Astrocyte of the spinal cord (primary cell): ENCODE results near the gene ZNF438.

ENCODE experiments used
- DNase-seq: peaks from one replicate; pipeline ENCODE4 v3.0.0; 2011; ENCODE audit warnings: low read depth, low spot score
- H3K4me3 ChIP-seq: 2 replicates; pipeline ENCODE4 v1.5.1; 2011; ENCODE audit warnings: low read depth, mild to moderate bottlenecking, low read length, moderate library complexity
- in situ Hi-C: cut with HindIII; loops from 2 replicates; pipeline ENCODE4 v1.10.0; 2017; ENCODE audit warnings: low sequenced_read_pairs
- TF ChIP-seq, protein P1 (sequence below): IDR thresholded peaks from 2 replicates; pipeline ENCODE4 v1.5.1; 2012; ENCODE audit warnings: low read depth, mild to moderate bottlenecking, low read length, inconsistent platforms

The ZNF438 gene

DNA sequence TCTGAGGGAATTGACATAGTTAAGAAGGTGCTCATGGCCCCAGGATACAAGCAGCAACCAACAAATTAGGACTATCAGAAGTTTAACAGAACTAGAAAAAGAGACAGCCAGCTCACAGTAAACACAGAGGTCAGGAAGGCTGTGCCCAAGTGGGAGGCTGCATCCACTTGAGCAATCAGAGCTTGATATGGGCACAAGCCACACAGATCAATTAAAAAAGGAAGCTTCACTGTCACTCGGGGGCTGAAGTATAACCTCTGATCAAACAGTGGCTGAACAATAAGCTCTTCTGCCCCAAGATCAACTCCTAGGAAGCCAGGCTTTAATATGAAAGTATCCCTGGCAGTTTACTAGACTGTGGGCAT lies 40.0 kb downstream of the ZNF438 start:
- in situ Hi-C loops, result no loop called here
- H3K4me3 ChIP-seq, result no peak overlapping the region
- no peak for DNase-seq
- TF ChIP-seq, protein P1, sequence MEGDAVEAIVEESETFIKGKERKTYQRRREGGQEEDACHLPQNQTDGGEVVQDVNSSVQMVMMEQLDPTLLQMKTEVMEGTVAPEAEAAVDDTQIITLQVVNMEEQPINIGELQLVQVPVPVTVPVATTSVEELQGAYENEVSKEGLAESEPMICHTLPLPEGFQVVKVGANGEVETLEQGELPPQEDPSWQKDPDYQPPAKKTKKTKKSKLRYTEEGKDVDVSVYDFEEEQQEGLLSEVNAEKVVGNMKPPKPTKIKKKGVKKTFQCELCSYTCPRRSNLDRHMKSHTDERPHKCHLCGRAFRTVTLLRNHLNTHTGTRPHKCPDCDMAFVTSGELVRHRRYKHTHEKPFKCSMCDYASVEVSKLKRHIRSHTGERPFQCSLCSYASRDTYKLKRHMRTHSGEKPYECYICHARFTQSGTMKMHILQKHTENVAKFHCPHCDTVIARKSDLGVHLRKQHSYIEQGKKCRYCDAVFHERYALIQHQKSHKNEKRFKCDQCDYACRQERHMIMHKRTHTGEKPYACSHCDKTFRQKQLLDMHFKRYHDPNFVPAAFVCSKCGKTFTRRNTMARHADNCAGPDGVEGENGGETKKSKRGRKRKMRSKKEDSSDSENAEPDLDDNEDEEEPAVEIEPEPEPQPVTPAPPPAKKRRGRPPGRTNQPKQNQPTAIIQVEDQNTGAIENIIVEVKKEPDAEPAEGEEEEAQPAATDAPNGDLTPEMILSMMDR, result no peak

DNA sequence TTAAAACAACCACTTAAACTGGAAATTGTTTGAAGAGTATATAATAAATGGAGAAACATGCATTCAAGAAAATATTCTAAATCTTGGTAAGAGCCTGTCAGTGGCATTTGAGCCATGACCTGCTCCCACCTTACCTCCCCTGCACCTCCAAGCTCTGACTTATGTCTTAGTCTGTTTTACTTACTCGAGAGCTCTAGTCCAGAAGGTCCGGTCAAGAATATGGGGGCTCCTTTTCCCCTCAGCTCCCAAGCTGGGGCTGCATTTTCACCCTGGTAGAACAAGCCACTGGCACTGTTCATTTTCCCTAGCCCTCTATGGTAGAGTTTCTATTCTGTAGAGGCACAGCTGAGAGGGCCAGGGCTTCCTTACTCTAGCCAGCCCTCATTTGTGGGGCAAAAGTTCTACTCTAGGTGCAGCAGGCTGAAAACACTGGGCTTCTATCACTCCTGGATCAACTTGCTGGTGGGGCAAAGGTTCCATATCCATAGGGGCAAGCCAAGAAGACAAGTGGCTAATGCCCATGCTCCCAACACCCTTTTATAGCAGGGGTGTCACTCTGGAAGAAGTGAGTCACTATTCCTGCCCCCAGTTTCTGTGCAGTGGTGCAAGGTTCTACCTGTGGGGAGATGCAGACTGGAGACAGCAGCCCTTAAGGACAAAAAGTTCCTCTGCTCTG lies 40.6 kb downstream of the ZNF438 start:
- in situ Hi-C loops, result no loop called here
- no peak overlapping the region for H3K4me3 ChIP-seq
- TF ChIP-seq, protein P1, result no peak
- no peak for DNase-seq

DNA sequence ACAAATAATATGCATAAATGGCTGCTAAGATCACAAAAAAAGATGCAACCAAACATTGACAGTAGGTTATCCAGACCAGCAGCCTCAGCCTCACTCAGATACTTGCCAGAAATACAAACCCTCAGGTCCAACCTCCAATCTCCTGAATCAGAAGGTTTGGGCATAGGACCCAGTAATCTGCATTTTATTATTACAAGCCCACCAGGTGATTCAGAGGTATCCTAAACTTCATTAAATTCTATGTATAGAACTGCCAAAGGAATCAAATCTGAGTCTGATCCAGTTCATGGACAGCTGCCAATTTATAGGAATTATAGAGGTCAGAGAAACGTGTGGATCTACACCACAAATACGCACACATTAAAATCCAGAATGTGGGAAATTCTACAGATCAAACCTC lies 41.3 kb downstream of the ZNF438 start:
- TF ChIP-seq, protein P1, result no peak
- in situ Hi-C loops, result no loop called here
- no peak for DNase-seq
- H3K4me3 ChIP-seq, result no peak overlapping the region

DNA sequence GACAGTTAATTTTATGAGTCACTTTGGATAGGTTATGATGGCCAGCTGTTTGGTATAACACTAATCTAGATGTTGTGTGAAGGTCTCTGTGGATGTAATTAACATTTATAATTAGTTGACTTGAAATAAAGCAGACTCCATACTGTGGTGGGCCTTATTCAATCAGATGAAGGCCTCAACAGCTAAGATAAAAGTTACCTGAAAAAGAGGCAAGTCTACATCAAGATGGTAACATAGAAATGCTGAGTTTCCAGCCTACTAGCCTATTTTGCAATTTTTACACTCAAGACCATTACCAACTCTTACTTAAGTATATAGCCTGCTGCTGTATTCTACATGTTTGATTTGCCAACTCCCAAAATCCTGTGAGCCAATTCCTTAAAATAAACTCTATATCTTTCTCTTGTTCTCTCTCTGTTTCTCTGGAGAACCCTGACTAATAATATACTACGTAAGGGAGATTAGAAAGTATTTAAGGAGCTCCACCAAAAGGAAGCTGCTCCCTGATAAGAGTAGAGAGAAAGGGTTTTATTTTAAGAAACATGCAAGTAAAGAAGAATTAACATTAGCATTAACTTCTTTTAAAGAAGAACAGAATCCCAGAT lies 42.7 kb downstream of the ZNF438 start:
- no peak overlapping the region for H3K4me3 ChIP-seq
- TF ChIP-seq, protein P1, result no peak
- in situ Hi-C loops, result no loop called here
- DNase-seq, result no peak

DNA sequence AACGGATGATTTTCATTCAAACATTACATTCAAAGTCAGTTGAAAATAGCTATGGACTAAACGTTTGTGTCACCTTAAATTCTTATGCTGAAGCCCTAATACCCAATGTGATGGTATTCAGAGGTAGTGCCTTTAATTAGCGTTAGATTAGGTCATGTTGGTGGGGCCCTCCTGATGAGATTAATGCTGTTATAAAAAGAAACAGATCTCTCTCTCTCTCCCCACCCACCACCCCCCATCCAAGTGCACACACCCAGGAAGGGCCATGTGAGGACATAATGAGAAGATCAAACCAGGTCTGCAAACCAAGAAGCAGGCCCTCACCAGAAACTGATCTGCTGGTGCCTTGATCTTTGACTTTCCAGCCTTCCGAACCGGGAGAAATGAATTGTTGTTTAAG lies 44.2 kb downstream of the ZNF438 start:
- no peak overlapping the region for H3K4me3 ChIP-seq
- no peak for DNase-seq
- TF ChIP-seq, protein P1, result no peak
- in situ Hi-C loops, result no loop called here

DNA sequence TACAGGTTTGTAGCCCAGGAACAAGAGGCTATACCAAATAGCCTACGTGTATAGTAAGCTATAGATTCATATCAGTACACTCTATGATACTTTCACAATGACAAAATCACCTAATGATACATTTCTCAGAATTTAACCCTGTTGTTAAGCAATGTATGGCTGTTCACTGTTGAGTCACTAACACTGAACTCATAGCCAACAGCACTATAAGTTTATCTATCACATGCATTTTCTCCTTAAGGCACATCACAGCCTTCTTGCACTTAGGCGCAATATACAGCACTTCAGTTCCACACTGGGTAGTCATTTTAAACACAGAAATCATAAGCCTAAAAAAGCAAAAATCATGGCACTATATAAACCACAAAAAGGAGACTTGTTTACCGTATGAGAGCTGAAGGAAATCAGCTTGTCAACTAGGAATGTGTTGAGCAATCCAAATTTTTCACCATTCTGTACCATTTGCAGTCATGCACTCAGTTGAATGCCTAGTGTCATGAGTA lies 45.6 kb downstream of the ZNF438 start:
- TF ChIP-seq, protein P1, result no peak
- H3K4me3 ChIP-seq, result no peak overlapping the region
- in situ Hi-C loops, result no loop called here

More for the DNA sequence above, 45.6 kb downstream of the ZNF438 start:
- no peak for DNase-seq
